ENCODE data around the gene MRO.
A peak's percentile ranks its signal among the peaks of the same experiment; 100 is the strongest.
"Not testable (repeated sequence)": the region's sequence is repeated elsewhere in the genome, so short reads cannot be mapped to it uniquely, and the experiment has no call there.

Gene MRO

DNA sequence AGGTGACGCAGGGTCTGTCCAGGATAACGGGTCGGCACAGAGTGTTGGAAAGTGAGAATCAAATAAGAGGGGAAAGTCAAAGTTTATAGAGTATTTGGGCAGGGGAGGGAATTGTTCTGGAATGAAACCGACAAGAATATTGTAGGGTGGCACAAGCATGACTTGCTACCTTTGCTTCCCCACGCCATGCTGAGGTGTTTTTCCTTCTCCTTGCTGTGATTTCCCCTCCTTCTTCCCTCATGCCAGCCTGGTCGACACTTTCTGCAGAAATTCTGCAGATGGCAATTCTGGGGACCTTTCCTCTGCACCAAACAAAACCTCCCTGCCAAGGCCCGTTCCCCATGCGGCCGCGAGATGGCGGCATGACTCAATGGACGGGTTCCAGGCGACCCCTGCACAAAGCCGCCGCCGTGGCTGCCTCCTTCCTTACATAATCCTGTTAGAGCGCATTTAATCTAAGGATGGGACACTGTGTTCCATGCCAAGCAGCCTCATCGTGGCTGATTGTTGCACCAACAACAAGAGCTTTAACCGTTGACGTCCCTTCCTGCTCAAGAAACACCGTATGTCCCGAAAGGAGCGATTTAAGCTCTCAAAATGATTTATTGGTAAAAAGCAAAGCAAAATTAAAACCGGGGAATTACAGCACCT is at the start of gene MRO:
Gene MRO, minus strand, starts transcription at position 289 of the 651 bp plus-strand sequence. CDS start 10,616 bp downstream, outside the sequence.
- no peak within 1 kb of the TSS for H3K27ac ChIP-seq
- DNase-seq (ENCODE audit: low read depth, low spot score), result no peak

GRCh38 chr18:50869150-50869549 is 49.3 kb upstream of the MRO start:
- H3K27ac ChIP-seq, result peak overlapping the region; percentile 75
- DNase-seq (ENCODE audit: low read depth, low spot score), result no peak

- no peak for DNase-seq (ENCODE audit: low read depth, low spot score)
- H3K27ac ChIP-seq, result no peak overlapping the region
Measured at GRCh38 chr18:50866765-50867164, 46.9 kb upstream of the MRO start.

- no peak overlapping the region for H3K27ac ChIP-seq
- DNase-seq (ENCODE audit: low read depth, low spot score), result no peak
Measured at GRCh38 chr18:50863840-50864375, 44.1 kb upstream of the MRO start.

DNA sequence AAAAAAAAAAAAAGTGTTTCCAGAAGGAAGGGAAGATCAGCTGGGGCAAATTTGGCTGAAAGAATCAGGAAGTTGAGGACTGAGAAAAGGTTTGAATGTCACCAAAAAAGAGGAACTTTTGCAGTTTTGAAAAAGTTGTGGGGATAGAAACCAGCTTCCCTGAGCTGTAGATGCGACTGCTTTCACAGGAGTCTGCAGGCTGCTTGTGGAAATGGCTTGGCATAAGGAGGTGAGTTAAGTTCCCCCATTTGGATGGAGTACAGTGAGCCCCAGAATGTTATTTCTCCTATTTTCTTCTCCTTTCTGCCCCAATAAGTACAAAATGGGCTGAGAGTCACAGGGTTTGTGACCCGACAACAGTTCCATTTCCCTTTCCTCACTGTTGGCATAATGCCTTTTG is 42.6 kb upstream of the MRO start:
- DNase-seq (ENCODE audit: low read depth, low spot score), result no peak
- H3K27ac ChIP-seq, result no peak overlapping the region

GRCh38 chr18:50861617-50862016 is 41.8 kb upstream of the MRO start:
- no peak for DNase-seq (ENCODE audit: low read depth, low spot score)
- no peak overlapping the region for H3K27ac ChIP-seq

GRCh38 chr18:50859793-50860555 is 40.2 kb upstream of the MRO start:
- no peak for DNase-seq (ENCODE audit: low read depth, low spot score)
- no peak overlapping the region for H3K27ac ChIP-seq

DNA sequence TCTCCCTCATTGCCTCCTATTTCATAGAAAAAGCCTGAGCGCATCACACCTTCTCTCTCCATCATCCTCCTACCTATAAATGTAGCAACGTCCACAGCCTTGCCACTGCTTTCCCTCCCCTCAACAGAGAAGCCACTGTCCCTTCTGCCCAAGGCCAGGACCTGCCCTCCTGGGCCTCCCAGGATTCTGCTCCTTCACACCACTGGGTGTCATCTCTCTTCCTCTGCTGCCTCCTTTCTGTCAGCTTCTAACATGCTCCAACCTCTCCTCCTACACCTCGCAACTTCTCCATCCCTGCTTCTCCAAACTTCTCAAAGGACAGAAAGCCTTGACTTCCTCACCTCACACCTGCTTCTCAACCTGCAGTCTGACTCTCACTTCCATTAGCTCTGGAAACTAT is 37.9 kb upstream of the MRO start:
- DNase-seq (ENCODE audit: low read depth, low spot score), result no peak
- H3K27ac ChIP-seq, result no peak overlapping the region

DNA sequence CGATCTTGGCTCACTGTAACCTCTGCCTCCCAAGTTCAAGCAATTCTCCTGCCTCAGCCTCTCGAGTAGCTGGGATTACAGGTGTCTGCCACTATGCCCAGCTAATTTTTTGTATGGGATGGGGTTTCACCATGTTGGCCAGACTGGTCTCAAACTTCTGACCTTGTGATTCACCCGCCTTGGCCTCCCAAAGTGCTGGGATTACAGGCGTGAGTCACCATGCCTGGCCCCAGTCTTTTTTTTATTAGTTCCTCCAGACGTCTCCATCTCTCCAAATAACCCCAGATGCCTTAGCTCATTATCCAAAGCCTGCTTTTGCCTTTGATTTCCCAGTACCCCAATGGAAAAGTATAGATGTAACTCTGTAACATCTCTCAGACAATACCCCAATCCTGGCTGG is 37.4 kb upstream of the MRO start:
- not testable (repeated sequence) for DNase-seq (ENCODE audit: low read depth, low spot score); H3K27ac ChIP-seq

- no peak overlapping the region for H3K27ac ChIP-seq
- DNase-seq (ENCODE audit: low read depth, low spot score), result no peak
Measured at GRCh38 chr18:50855976-50856757, 36.4 kb upstream of the MRO start.

GRCh38 chr18:50853863-50854271 is 34.1 kb upstream of the MRO start:
- DNase-seq (ENCODE audit: low read depth, low spot score), result peak; percentile 60

DNA sequence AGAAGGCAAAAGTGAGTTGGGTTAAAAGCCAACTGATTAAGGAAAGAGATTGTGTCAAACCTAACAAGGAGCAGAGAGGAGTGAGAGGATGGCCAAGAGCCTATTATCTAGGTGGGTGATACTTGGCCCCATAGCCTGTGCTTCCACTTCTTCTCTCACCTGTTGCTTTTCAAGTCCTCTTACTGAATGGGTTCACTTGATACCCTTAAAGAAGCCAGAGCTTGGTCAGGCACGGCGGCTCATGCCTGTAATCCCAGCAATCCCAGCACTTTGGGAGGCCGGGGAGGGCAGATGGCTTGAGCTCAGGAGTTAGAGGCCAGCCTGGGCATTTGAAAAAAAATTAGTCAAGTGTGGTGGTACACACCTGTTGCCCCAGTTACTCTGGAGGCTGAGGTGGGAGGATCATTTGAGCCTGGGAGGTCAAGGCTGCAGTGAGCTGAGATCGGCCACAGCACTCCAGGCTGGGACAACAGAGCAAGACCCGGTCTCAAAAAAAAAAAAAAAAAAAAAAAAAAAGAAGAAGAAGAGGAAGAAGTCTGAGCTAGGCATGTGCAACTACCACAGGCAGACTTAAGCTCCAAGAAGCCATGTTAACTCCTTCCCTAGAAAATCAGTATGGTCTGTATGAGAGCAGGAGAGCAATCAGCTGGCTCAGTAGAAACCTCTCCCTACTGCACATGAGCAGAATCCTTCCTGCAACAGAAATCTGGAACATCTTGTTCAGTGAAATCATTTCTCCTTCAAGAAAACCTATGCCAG is 30.7 kb upstream of the MRO start:
- DNase-seq (ENCODE audit: low read depth, low spot score), result no peak
- H3K27ac ChIP-seq, result no peak overlapping the region

More at GRCh38 chr18:50853863-50854271, 34.1 kb upstream of the MRO start:
- H3K27ac ChIP-seq, result peak overlapping the region; percentile 5

- DNase-seq (ENCODE audit: low read depth, low spot score), result no peak
- H3K27ac ChIP-seq, result no peak overlapping the region
Measured at GRCh38 chr18:50849419-50849821, 29.6 kb upstream of the MRO start.

DNA sequence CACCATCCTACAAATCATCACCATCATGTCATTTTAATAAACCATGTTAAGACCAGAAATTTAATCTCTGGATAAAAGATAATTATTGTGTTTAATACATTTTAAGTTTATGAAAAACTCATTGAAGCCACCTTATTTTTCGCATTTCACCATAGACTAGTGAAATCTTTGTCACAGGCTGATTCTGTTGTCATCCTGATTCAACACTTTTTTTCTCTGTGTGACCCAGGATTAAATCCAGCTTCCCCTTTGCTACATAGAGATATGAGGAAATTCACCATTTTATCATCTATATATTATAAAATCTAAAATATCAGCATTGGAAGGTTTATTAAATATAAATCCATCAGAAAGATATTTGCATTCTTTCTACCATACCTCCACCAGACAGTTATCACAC is 29.2 kb upstream of the MRO start:
- H3K27ac ChIP-seq, result no peak overlapping the region
- no peak for DNase-seq (ENCODE audit: low read depth, low spot score)

GRCh38 chr18:50848061-50848551 is 28.3 kb upstream of the MRO start:
- no peak for DNase-seq (ENCODE audit: low read depth, low spot score)
- no peak overlapping the region for H3K27ac ChIP-seq

DNA sequence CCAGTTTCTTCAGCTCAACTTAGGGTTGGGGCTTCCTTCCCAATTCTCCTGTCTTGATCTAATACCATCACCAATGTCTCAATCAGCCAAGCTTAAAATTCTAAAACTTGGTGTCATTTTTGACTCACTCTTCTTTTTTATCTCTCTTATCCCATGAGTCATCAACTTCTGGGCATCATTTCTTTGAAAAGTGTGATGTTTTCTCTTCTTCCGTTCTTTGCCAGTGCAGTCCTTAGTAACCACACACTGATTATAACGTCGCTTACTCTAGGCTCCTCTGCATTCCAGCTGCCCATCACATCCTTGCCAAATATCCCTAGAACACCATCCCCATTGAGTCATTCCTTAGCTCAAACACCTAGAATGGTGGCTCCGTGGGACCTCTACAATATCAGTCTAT is 27.4 kb upstream of the MRO start:
- H3K27ac ChIP-seq, result no peak overlapping the region
- no peak for DNase-seq (ENCODE audit: low read depth, low spot score)

DNA sequence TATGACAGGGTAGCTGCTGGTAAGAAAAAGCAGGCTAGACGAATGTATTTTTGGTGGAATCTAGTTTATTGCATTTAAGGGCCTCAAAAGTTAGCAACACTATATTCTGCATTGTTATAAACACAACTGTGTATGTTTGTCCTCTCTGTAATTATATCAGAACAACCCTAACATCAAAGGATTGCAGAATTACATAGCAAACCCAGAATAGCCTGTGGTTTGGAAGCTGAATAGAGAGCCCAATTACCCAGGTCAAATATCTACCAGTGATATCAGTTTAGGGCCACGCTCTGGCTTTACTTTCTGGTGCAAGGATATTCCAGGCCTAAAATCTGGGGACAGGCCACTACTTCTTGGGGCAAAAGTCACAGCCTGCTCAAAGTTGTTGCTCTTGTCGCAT is 25.1 kb upstream of the MRO start:
- H3K27ac ChIP-seq, result no peak overlapping the region
- no peak for DNase-seq (ENCODE audit: low read depth, low spot score)

DNA sequence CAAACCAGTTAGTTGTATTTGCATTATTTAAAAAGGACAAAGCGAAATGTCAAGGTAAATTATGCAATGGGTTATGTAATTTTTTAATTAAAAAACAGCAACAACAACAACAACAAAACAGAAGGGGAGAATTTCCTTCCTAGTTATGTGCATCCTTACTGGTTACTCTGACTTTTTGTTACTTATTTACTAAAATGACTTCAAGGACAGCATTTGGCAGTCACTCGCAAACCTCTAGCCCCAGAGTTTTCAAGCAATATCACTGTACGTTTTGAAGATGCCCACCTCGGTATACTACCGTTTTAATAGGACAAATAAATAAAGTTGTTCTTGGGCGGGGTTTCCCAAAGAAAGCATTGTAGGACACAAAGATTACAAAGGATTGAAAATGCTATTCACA is 24.7 kb upstream of the MRO start:
- no peak overlapping the region for H3K27ac ChIP-seq
- DNase-seq (ENCODE audit: low read depth, low spot score), result no peak

DNA sequence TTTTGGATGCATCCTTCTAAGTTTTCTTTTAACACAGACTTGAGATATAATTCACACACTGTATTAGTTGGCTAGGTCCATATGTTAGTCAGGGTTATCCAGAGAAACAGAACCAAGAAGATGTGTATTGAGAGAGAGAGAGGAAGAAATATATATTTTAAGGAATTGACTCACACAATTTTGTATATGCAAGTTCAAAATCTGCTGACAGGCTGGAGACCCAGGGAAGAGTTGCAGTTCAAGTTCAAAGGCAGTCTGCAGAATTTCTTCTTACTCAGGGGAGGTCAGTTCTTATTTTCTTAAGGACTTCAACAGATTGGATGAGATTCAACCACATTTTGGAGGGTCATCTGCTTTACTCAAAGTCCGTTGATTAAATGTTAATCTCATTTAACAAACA is 23.0 kb upstream of the MRO start:
- no peak for DNase-seq (ENCODE audit: low read depth, low spot score)
- no peak overlapping the region for H3K27ac ChIP-seq

- no peak for DNase-seq (ENCODE audit: low read depth, low spot score)
- H3K27ac ChIP-seq, result no peak overlapping the region
Measured at GRCh38 chr18:50839996-50840395, 20.2 kb upstream of the MRO start.
